GM12891 (cell line): Measurements from ENCODE around the gene OR13C8.

ENCODE experiments used
- POLR2A ChIP-seq: IDR thresholded peaks from 2 replicates; pipeline ENCODE4 v1.6.1; 2011; ENCODE audit warnings: low read depth, low read length, control low read depth
- POLR2AphosphoS5 ChIP-seq: IDR thresholded peaks from 2 replicates; pipeline ENCODE4 v1.6.1; 2011; ENCODE audit warnings: low read depth, low read length, control low read depth

DNA sequence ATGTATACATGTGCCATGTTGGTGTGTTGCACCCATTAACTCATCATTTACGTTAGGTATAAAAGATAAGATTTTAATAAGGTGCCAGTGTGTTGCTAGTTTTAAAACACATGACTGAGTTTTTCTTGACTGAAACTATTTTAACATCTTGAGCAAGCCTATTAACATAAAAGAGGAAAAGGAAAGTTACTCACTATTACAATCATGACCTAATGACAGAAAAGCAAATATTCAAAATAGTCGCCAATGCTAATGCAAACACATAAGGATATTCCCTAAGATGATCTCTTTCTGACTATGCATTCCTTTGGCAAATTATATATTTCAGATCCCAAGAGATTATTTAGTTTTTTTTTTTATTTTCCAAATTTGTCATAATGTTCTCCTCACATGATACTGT, 42.2 kb downstream of the OR13C8 start:
- TF ChIP-seq POLR2A (no peak), POLR2AphosphoS5 (no peak)
